ELR (cell line): ENCODE measurements around the gene ADGRG1.
"Not testable (repeated sequence)": the region's sequence is repeated elsewhere in the genome, so short reads cannot be mapped to it uniquely, and the experiment has no call there.

Experiments used
- DNase-seq: peaks from one replicate; pipeline ENCODE4 v3.0.0-alpha.2; 2015; ENCODE audit warnings: low read depth

The ADGRG1 gene

DNA sequence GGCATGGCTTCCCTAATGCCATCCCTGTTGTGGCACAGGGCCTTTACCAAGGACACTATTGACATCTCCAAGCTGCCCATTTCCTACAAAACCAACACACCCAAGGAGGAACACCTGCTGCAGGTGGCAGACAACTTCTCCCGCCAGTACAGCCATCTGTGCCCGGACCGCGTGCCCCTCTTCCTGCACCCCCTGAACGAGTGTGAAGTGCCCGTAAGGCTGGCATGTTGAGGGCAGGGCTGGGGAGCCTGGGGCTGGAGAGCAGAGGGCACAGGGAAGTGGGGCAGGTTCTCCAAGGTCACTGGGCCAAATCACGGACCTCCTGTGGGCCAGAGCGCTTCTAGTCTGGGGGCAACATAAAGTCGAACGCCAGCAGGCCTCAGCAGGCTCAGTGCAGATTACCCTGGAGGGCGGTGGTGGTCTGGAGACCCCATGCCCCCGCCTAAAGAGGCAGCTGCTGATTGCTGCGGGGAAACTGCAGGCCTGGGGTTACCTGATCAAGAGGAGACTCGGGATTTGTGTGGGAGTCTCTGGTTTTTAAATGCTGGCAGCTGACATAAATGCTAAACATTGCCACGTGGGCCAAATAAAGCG is 70.5 kb downstream of the ADGRG1 start:
- DNase-seq, result no peak

DNA sequence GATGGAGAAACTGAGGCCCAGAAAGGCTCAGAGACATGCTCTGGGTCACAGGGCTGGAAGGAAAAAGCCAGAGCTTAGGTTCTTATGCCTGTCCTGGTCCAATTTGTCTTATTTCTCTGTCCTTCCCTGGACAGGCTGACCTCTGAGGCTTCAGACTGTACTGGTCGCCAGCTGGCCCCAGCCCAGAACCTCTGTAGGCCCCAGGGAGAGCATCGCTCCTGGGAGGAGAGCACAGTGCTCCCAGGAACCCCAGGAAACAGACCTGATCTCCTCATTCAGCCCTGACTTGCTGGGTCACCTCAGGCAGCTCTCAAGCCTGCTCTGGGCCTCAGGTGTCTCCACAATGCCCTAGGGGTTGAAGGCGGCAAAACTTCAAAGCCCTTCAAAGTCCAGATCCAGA is 71.1 kb downstream of the ADGRG1 start:
- no peak for DNase-seq

DNA sequence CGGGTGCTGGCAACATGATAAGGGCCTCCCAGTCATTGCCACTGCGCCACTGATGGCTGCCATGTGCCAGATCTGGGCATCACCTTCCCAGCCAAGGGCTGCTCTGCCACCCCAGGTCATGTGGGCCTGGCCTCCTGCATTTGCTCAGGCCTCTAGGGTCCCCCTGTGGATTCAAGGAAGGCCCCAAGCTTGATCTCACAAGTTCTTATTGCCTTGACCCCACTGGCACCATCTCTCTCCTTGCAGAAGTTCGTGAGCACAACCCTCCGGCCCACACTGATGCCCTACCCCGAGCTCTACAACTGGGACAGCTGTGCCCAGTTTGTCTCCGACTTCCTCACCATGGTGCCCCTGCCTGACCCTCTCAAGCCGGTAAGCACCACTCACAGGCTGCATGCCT is 71.5 kb downstream of the ADGRG1 start:
- DNase-seq, result no peak

DNA sequence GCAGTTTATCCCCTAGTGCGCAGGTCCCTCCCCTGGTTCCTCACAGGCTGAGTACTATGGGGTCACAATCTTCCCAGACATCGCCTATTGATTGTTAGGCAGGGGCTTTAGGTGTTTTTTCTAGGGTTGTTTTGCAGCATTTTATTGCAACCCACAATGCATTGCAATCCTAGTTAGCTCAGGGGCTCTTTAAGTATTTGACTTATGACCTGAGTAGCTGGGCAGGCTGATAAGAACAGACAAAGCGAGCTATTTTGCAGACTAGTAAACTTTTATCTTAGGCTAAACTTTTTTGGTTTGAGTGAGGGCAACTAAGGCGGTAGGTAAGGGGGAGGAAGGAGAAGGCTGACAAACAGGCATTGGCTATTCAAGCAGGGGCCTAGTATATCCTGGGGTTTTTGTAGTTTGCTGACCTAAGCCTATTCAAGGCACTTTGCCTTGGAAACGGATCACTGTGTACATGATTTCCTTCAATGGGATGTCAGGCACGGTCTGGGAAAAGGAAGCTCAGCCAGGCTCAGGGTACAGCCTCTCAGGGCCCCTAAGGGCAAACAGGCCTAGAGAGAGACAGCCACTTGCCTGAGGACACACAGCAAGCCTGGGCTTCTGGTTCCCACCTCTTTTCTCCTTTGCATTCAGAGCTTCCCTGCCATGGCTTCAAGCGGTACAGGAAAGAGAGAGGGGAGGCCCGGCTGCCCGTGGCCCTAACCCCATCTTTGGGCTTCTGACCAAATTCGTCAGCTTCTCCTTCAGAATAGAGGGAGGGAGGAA is 72.5 kb downstream of the ADGRG1 start:
- DNase-seq, result no peak

DNA sequence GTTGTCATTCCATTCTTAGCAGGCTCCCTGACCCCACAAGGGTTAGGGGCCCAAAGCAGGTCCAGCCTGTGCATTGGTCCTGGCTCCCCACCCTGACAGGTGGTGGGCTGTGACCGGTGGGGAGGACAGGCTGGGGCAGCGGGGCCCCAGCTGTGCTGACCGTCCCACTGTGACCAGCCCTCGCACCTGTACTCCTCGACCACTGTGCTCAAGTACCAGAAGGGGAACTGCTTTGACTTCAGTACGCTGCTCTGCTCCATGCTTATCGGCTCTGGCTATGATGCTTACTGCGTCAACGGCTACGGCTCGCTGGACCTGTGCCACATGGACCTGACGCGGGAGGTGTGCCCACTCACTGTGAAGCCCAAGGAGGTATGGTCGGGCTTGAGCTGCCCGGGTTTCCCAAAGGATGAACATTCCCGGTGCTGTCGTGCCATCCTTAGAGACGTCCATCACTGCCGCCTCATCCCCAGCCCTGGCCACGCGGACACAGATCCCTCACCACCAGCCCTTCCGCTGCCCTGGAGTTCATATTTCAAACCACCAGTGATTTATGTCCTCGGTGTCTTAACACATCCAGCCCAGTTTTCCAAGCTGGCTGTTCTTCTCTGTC is 73.4 kb downstream of the ADGRG1 start:
- DNase-seq, result no peak

DNA sequence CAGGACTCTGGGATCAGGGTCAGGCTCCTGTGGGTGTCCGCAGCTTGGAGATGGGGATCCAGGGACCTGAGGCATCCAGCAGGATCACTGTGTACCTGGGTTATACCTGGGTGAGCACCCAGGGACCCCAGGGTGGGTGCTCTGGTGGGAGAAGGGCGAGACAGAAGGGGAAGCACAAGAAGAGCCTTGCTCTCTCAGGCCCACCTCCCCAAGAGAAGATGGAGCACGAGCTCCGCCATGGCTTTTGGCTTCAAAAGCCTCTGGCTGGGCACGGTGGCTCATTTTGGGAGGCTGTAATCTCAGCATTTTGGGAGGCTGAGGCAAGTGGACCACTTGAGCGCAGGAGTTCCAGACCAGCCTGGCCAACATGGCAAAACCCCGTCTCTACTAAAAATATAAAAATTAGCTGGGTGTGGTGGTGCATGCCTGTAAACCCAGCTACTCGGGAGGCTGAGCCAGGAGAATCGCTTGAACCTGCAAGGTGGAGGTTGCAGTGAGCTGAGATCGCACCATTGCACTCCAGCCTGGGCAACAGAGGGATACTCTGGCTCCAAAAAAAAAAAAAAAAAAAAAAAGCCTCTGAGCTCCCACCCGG is 75.1 kb downstream of the ADGRG1 start:
- no peak for DNase-seq

DNA sequence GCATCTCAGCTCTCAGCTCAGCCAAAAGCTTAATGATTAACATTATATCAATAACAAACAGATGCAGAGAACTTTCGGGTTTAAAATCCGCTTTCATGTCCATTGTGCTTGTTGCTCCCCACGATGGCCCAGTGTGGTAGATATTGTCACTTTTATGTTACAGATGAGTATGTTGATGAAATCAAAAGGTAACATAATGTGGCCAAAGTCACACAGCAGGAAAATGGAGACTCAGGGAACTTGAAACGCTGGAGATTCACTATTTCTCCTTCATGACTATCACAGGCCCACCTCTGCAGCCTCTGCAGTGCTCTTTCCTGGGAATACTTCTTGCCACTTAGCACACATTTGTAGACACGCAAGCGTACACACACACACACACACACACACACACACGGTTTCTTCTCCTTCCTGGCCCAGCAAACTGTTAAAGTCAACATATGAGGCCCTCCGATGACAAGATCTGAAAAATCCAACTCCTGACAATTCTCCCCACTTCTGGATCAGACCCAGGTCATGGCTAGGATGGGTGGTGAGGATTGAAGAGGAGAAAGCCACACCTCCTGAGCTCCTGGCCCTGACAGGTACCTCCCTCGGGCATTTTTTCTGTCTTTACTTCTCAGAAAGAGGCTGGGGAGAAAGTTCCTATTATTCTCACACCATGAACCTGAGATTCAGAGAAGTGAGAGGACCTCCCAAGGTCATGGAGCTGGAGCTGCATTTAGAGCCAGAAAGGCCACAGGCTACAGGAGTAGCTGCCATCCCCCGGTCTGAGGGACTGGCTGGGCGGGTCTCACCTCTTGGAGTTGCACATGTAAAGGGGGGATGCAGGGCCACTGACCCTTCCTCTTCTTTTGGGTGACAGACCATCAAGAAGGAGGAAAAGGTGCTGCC is 75.8 kb downstream of the ADGRG1 start:
- no peak for DNase-seq

DNA sequence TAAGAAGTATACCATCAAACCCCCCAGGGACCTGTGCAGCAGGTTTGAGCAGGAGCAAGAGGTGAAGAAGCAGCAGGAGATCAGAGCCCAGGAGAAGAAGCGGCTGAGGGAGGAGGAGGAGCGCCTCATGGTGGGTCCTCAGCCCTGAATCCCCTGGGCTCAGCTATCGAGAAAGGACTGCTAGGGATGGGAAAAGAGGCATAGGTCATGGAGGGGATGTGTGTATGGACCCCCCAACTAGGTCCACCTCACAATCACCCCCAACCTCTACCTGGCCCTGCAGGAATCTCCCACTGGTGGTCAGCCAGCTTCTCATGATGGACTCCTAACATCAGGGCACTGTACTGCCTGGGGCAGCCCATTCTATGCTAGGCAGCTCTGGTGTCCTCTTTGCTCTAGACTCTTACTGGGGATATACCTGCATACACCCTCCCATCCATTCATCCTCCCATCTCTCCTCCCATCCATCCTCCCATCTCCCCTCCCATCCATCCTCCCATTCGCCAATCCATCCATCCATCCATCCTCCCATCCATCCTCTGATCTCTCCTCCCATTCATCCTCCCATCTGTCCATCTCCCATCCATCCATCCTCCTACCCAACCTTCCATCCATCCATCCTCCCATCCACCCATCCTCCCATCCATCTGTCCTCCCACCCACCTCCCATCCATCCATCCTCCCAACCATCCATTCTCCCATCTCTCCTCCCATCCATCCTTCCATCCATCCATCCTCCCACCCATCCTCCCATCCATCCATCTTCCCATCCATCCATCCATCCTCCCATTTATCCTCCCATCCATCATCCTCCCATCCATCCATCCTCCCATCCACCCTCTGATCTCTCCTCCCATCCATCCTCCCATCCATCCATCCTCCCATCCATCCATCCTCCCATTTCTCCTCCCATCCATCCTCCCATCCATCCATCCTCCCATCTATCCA is 76.7 kb downstream of the ADGRG1 start:
- no peak for DNase-seq

DNA sequence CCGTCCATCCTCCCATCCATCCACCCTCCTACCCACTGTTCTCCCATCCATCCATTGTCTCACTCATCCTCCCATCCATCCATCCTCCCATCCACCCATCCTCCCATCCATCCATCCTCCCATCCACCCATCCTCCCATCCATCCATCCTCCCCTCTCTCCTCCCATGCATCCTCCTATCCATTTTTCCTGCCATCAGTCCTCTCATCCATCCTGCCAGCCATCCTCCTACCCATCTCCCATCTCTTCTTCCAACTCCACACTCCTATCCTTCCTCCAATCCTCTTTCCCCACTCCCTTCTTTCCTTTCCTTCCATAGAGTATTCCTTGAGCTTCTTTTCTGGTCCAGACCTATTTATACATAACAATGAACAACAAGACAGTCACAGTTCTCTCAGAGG is 78.3 kb downstream of the ADGRG1 start:
- no peak for DNase-seq

DNA sequence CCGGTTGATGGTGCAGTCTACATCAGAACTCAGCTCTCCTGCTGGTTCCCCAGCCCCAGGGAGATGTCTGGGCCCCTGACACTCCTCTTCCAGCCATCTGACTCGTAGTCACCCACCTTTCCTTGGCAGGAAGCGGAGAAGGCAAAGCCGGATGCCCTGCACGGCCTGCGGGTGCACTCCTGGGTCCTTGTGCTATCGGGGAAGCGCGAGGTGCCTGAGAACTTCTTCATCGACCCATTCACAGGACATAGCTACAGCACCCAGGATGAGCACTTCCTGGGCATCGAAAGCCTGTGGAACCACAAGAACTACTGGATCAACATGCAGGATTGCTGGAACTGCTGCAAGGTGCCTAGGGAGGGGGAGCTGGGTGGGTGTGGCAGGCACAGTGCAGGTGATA is 78.9 kb downstream of the ADGRG1 start:
- DNase-seq, result no peak

DNA sequence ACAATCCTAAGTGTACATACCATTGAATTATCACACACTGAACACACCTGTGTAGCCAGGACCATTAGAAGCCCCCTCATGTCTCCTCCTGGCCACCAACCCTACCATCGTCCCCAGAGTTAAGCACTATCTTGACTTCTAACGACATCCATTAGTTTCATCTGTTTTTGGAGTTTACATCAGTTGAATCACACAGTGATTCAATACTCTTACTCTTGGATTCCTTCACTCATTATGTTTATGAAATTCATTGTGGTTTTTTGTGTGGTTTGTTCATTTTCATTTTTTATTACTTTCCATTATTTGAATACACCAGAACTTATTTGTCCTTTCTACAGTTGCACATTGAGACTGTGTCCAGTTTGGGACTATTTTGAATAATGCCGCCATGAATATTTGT is 79.7 kb downstream of the ADGRG1 start:
- DNase-seq, result peak; percentile 16

DNA sequence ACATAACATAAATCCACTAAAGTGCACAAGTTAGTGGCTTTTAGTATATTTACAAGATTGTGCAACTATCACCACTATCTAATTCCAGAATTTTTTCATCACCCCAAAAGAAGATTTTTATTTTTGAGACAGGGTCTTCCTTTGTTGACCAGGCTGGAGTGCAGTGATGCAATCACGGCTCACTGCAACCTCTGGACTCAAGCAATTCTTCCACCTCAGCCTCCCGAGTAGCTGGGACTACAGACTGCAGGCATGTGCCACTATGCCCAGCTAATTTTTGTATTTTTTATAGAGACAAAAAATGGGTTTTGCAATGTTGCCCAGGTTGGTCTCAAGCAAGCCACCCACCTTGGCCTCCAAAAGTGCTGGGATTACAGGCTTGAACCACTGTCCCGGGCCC is 81.2 kb downstream of the ADGRG1 start:
- no peak for DNase-seq

DNA sequence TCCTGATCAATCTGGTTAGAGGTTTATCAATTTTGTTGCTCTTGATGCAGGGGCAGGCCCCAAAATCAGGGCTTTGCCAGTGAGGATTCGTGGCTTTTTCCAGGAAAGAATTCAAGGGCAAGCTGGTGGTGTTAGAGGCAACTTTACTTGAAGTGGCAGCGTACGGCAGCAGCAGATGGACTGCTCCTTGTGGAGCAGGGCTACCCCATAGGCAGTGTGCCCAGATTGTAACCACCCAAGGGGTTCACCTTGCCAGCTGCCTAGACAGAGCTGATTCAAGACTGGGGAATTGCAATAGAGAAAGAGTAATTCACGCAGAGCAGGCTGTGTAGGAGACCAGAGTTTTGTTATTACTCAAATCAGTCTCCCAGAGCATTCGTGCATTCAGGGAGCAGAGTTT is 82.9 kb downstream of the ADGRG1 start:
- no peak for DNase-seq

DNA sequence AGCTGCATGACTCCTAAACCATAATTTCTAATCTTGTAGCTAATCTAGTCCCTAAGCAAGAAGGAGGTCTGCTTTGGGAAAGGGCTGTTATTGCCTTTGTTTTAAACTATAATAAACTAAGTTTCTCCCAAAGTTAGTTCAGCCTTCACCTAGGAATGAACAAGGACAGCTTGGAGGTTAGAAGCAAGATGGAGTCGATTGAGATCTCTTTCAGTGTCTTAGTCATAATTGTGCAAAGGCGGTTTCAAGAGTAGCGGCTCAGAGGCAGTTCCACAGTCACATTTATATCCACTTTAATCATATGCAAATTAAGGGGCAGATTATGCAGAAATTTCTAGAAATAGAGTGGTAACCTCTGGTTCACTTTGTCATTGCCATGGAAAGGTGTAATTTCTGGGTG is 83.6 kb downstream of the ADGRG1 start:
- DNase-seq, result no peak

DNA sequence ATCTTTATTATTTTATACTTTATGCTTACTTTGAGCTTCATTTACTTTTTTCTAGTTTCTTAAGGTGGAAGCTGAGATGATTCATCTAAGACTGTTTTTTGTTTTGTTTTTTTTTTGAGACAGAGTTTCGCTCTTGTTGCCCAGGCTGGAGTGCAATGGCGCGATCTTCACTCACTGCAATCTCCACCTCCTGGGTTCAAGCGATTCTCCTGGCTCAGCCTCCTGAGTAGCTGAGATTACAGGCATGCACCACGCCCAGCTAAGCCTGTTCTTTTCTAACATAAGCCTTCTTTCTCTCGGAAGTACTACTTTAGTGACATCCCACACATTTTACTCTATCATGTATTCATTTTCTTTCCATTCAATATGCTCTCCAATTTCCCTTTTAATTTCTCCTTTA is 84.1 kb downstream of the ADGRG1 start:
- not testable (repeated sequence) for DNase-seq

DNA sequence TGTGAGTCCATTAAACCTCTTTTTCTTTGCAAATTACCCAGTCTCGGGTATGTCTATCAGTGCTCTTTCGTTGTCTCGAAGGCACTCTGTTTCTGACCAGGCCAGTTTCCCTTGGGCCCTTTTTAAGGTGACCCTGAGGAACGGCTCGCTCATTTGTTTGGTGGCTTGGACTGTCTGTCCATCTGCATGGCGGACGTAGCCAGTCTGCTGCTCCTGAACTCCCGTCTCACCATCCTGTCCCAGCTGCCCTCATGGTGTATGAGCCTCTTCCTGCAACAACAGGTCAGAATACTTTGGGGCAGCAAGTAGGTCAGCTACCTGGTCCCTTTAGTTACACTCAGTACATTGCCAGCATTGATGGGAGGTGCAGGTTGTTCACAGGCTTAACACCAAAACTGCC is 85.2 kb downstream of the ADGRG1 start:
- no peak for DNase-seq

DNA sequence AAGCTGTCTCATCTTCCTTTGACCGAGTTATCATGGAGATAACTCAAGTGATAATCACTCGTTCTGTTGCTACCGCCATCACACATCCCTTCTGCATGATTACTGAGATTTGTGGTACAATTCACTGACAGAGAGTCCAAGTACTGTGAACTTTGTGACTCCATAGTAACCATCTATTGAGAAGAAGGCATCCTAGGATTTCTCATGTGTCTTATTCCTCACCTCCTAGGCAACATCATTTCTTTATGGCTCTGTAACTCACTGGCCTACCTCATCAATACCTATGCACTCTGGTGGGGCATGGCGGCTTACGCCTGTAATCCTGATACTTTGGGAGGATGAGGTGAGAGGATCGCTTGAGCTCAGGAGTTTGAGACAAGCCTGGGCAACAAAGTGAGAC is 85.6 kb downstream of the ADGRG1 start:
- no peak for DNase-seq
